Upper lobe of right lung (tissue), 1 donor: ENCODE data around the gene GLOD5. TPM values are rescaled to one million over a fixed set of nuclear protein-coding genes. Genes with fewer than 3 reads are reported as not detected.

Source experiments
- ATAC-seq: fragments of 200-7000 bp; cut with Tn5 transposase; one replicate; pipeline ENCODE4 v1.9.1; 2020; ENCODE audit warnings: mild to moderate bottlenecking, moderate library complexity
- DNase-seq: peaks from one replicate; pipeline ENCODE4 v3.0.0-alpha.2; 2020
- H3K27ac ChIP-seq: fragments of 200-600 bp; one replicate; pipeline ENCODE4 v1.8.0; 2022
- H3K27me3 ChIP-seq: fragments of 200-600 bp; one replicate; pipeline ENCODE4 v1.8.0; 2022; ENCODE audit warnings: mild to moderate bottlenecking
- H3K36me3 ChIP-seq: fragments of 200-600 bp; one replicate; pipeline ENCODE4 v1.8.0; 2022
- H3K4me1 ChIP-seq: fragments of 200-600 bp; one replicate; pipeline ENCODE4 v1.8.0; 2022
- H3K4me3 ChIP-seq: fragments of 200-600 bp; one replicate; pipeline ENCODE4 v1.8.0; 2022; ENCODE audit warnings: mild to moderate bottlenecking
- H3K9me3 ChIP-seq: fragments of 200-600 bp; one replicate; pipeline ENCODE4 v1.8.0; 2022
- intact Hi-C: fragments of 100-400 bp; cut with DNase I; formaldehyde crosslinking; loops from one replicate; pipeline ENCODE4 v1.11.0; 2022
- long read RNA-seq: library from polyadenylated mRNA; unstranded; transcript quantifications from one replicate; pipeline ENCODE4 v2.0.0, GENCODE V29; 2021
- total RNA-seq: library from RNA; stranded (reverse); fragmentation: NEBNext Ultra II Directional; extraction: Animal tissue kit (Norgen Biotek cat#: 25700); gene quantifications from one replicate; pipeline ENCODE4 v1.2.1, GENCODE V29; 2021
- TF ChIP-seq, protein P1 (sequence below): fragments of 200-600 bp; IDR thresholded peaks from one replicate; pipeline ENCODE4 v1.8.0; 2022; ENCODE audit warnings: antibody characterized with exemption
- donor health status: DM: no; HTN: yes; CAD: no; lungs with severe emphysema.

Gene GLOD5
- 2.6 TPM for total RNA-seq
- long read RNA-seq = 0 reads

- intact Hi-C loops = no loop called here
- Histone ChIP-seq H3K27ac (peak within 1 kb of the TSS; percentile 51), H3K4me3 (no peak within 1 kb of the TSS), H3K9me3 (no peaks in the 10 kb centered on the region), H3K36me3 (no peaks in the 10 kb centered on the region), H3K4me1 (no peaks in the 10 kb centered on the region), H3K27me3 (no peaks in the 10 kb centered on the region)
- DNase-seq (peak; percentile 81), ATAC-seq (peak; percentile 99)
- TF ChIP-seq, protein P1, sequence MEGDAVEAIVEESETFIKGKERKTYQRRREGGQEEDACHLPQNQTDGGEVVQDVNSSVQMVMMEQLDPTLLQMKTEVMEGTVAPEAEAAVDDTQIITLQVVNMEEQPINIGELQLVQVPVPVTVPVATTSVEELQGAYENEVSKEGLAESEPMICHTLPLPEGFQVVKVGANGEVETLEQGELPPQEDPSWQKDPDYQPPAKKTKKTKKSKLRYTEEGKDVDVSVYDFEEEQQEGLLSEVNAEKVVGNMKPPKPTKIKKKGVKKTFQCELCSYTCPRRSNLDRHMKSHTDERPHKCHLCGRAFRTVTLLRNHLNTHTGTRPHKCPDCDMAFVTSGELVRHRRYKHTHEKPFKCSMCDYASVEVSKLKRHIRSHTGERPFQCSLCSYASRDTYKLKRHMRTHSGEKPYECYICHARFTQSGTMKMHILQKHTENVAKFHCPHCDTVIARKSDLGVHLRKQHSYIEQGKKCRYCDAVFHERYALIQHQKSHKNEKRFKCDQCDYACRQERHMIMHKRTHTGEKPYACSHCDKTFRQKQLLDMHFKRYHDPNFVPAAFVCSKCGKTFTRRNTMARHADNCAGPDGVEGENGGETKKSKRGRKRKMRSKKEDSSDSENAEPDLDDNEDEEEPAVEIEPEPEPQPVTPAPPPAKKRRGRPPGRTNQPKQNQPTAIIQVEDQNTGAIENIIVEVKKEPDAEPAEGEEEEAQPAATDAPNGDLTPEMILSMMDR = peak; percentile 12
Measured at GRCh38 chrX:48761674-48762471, at the start of gene GLOD5. Gene GLOD5 (plus strand): TSS chrX:48761747. CDS start chrX:48761791, 44 bp downstream.

- no peaks in the 10 kb centered on the region for H3K9me3 ChIP-seq
- DNase-seq (no peak), ATAC-seq (no peak)
- TF ChIP-seq, protein P1 = no peak
- H3K27ac ChIP-seq = no peak overlapping the region
- H3K36me3 ChIP-seq = no peaks in the 10 kb centered on the region
- no peak overlapping the region for H3K4me3 ChIP-seq
- H3K27me3 ChIP-seq = no peaks in the 10 kb centered on the region
- no peaks in the 10 kb centered on the region for H3K4me1 ChIP-seq
- intact Hi-C loops = no loop called here
Measured at GRCh38 chrX:48711929-48712505, 49.5 kb upstream of the GLOD5 start.

DNA sequence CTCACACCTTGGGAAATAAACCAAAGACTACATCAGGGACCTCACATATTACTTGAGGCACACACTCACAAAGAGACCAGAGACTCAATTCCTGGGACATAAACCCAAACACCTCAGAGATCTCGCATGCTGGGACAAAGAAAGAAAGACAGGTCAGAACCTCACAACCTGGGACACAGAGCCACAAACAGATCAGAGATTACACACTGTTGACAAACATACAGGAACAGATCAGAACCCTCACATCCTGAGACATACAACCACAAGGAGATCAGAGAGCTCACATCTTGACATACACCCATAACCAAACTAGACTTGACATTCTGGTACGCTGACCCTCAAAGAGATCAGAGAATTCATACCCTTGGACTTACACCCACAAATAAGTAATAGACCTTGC is 47.7 kb upstream of the GLOD5 start:
- Histone ChIP-seq H3K9me3 (no peaks in the 10 kb centered on the region), H3K4me1 (no peaks in the 10 kb centered on the region), H3K27me3 (no peaks in the 10 kb centered on the region), H3K4me3 (no peak overlapping the region), H3K27ac (no peak overlapping the region), H3K36me3 (no peaks in the 10 kb centered on the region)
- intact Hi-C loops = no loop called here
- TF ChIP-seq, protein P1 = no peak
- ATAC-seq (no peak), DNase-seq (no peak)

GRCh38 chrX:48714573-48714972 is 47.0 kb upstream of the GLOD5 start:
- Histone ChIP-seq H3K4me3 (no peak overlapping the region), H3K27ac (no peak overlapping the region), H3K27me3 (no peaks in the 10 kb centered on the region), H3K36me3 (no peaks in the 10 kb centered on the region), H3K9me3 (no peaks in the 10 kb centered on the region), H3K4me1 (no peaks in the 10 kb centered on the region)
- TF ChIP-seq, protein P1 = no peak
- intact Hi-C loops = no loop called here
- ATAC-seq = no peak
- DNase-seq = no peak

DNA sequence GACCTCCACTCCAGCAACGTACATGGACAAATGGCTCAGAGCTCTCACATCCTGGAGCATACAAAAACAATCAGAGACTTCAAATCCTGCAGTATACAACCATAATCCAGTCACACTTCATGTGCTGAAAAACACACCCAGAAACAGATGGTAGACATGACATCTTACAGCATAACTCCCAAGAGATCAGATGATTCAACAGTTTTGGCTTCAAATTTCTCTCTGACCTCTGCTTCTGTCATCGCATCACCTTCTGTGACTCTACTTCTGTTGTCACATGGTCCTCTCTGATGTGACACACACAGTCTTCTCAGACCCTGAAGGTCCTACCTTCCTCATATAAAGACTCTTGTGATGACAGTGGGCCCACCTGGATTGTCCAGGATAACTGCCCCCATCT is 46.5 kb upstream of the GLOD5 start:
- H3K36me3 ChIP-seq = no peaks in the 10 kb centered on the region
- ATAC-seq (no peak), DNase-seq (no peak)
- no peaks in the 10 kb centered on the region for H3K4me1 ChIP-seq
- H3K9me3 ChIP-seq = no peaks in the 10 kb centered on the region
- TF ChIP-seq, protein P1 = no peak
- H3K27me3 ChIP-seq = no peaks in the 10 kb centered on the region
- H3K27ac ChIP-seq = no peak overlapping the region
- no peak overlapping the region for H3K4me3 ChIP-seq
- intact Hi-C loops = no loop called here
